A673 (cell line): ENCODE results near the gene CDH4. TPM values are rescaled to one million over a fixed set of nuclear protein-coding genes. Genes with fewer than 3 reads are reported as not detected.

Experiments
- BruUV-seq: library from RNA; stranded (reverse); fragments of 400-500 nt; replicated peaks from 2 replicates; lab custom pipeline; 2021; lab: Mats Ljungman, UMichigan
- CTCF ChIA-PET: fragments of 300-600 bp; sonication (Branson Sonifier 250); formaldehyde crosslinking; loops from one replicate; lab custom pipeline; 2022; ENCODE audit warnings: antibody characterized with exemption; lab: Charles Lee
- POLR2A ChIA-PET: fragments of 300-600 bp; sonication (Branson Sonifier 250); formaldehyde crosslinking; loops from one replicate; lab custom pipeline; 2022; ENCODE audit warnings: antibody characterized with exemption; ENCODE audit not compliant: low non-redundant PET; lab: Charles Lee
- DNase-seq: peaks from one replicate; pipeline ENCODE4 v3.0.0-alpha.2; 2015; ENCODE audit warnings: low spot score
- H3K27ac ChIP-seq: fragments of 200-600 bp; sonication (generic); 2 replicates; pipeline ENCODE4 v1.5.1; 2016; ENCODE audit warnings: mixed run types, low read depth, mild to moderate bottlenecking, mixed read lengths, antibody characterized with exemption, low read length; ENCODE audit not compliant: poor library complexity, severe bottlenecking
- H3K27me3 ChIP-seq: fragments of 200-600 bp; sonication (generic); replicated peaks from 2 replicates; pipeline ENCODE4 v1.6.1; 2017; ENCODE audit warnings: mixed run types, low read depth, mild to moderate bottlenecking, mixed read lengths, antibody characterized with exemption, low read length; ENCODE audit not compliant: insufficient read depth, poor library complexity
- H3K36me3 ChIP-seq: fragments of 200-600 bp; sonication (generic); 2 replicates; pipeline ENCODE4 v1.6.1; 2016; ENCODE audit warnings: mixed run types, mild to moderate bottlenecking, mixed read lengths, antibody characterized with exemption, low read length; ENCODE audit not compliant: insufficient read depth, poor library complexity, severe bottlenecking
- H3K4me1 ChIP-seq: fragments of 200-600 bp; sonication (generic); 2 replicates; pipeline ENCODE4 v1.6.1; 2017; ENCODE audit warnings: mixed run types, mild to moderate bottlenecking, mixed read lengths, antibody characterized with exemption, low read length; ENCODE audit not compliant: insufficient read depth, poor library complexity, severe bottlenecking
- H3K4me3 ChIP-seq: fragments of 200-600 bp; sonication (generic); 2 replicates; pipeline ENCODE4 v1.5.1; 2016; ENCODE audit warnings: low read depth, mixed run types, mild to moderate bottlenecking, mixed read lengths, low read length; ENCODE audit not compliant: poor library complexity, severe bottlenecking
- H3K9me3 ChIP-seq: fragments of 200-600 bp; sonication (generic); 2 replicates; pipeline ENCODE4 v1.6.1; 2016; ENCODE audit warnings: mixed run types, low read depth, mild to moderate bottlenecking, mixed read lengths, antibody characterized with exemption, low read length; ENCODE audit not compliant: poor library complexity, severe bottlenecking
- EZH2 ChIP-seq: fragments of 200-600 bp; sonication (generic); IDR thresholded peaks from 2 replicates; pipeline ENCODE4 v1.6.1; 2017; ENCODE audit warnings: borderline replicate concordance, low read depth, mild to moderate bottlenecking, mixed read lengths, antibody characterized with exemption, low read length; ENCODE audit not compliant: poor library complexity, severe bottlenecking
- intact Hi-C: fragments of 100-400 bp; cut with micrococcal nuclease; formaldehyde crosslinking; loops from one replicate; pipeline ENCODE4 v1.10.0; 2022; ENCODE audit not compliant: unreplicated experiment
- total RNA-seq: library from RNA; stranded (reverse); gene quantifications from 2 replicates; pipeline ENCODE4 v1.2.3, GENCODE V29; 2021
- TF ChIP-seq, protein P1 (sequence below): fragments of 300-800, 200-600 bp; sonication (generic); conservative IDR thresholded peaks from 2 replicates; pipeline ENCODE4 v1.5.1; 2017; ENCODE audit warnings: low read depth, mild to moderate bottlenecking, antibody characterized with exemption, low read length, moderate library complexity, mixed read lengths

CDH4 gene
- total RNA-seq, 1 experiment from 2014 or later: 8.3 TPM

DNA sequence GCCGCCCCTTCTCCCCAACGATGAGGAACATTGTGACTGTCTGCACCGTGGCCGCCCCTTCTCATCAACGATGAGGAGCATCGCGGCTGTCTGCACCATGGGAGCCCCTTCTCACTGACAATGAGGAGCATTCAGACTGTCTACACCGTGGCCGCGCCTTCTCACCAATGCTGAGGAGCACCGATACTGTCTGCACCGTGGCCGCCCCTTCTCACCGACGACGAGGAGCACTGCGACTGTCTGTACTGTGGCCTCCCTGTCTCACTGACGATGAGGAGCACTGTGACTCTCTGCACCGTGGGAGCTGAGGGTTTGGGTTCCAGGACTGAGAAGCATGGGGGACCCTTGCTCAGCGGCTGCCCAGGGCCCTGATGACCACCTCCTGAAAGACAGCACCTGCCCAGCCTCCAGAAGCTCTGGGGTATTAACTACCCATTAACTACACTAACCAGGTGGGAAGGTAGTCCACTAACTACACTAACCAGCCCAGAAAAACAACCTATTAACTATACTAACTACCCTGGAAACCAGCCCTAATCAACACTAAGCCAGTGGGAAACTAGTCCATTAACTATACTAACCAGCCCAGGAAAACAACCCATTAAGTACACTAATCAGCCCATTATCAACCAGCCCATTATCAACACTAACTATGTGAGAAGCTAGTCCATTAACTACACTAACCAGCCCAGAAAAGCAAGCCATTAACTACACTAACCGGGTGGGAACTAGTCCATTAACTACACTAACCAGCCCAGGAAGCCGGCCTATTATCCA lies 696.7 kb downstream of the CDH4 start:
- no TSS peak for BruUV-seq
- intact Hi-C loops: no loop called here
- ChIA-PET CTCF (no interaction called here), POLR2A (no interaction called here)
- no peaks in the 10 kb centered on the region for H3K27me3 ChIP-seq
- H3K27ac ChIP-seq: no peak overlapping the region
- no peak for TF ChIP-seq EZH2
- TF ChIP-seq, protein P1, sequence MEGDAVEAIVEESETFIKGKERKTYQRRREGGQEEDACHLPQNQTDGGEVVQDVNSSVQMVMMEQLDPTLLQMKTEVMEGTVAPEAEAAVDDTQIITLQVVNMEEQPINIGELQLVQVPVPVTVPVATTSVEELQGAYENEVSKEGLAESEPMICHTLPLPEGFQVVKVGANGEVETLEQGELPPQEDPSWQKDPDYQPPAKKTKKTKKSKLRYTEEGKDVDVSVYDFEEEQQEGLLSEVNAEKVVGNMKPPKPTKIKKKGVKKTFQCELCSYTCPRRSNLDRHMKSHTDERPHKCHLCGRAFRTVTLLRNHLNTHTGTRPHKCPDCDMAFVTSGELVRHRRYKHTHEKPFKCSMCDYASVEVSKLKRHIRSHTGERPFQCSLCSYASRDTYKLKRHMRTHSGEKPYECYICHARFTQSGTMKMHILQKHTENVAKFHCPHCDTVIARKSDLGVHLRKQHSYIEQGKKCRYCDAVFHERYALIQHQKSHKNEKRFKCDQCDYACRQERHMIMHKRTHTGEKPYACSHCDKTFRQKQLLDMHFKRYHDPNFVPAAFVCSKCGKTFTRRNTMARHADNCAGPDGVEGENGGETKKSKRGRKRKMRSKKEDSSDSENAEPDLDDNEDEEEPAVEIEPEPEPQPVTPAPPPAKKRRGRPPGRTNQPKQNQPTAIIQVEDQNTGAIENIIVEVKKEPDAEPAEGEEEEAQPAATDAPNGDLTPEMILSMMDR: no peak
- no peaks in the 10 kb centered on the region for H3K4me1 ChIP-seq
- H3K4me3 ChIP-seq: no peak overlapping the region
- H3K36me3 ChIP-seq: no peaks in the 10 kb centered on the region
- DNase-seq: no peak
- H3K9me3 ChIP-seq: no peaks in the 10 kb centered on the region

DNA sequence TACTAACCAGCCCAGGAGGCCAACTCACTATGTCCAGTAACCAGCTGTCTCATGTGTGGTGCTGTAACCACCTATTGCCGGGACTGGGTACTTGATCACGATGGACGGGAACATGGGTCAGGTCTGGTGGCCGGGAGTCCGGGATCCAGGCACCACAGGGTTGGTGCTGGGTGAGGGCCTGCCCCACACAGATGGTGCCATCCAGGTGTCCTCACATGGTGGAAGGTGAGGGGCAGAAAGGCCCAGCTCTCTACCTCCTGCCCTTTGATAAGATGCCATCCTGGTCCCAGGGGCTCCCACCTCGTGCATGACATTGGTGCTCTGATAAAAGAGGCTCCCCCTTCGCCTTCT lies 697.3 kb downstream of the CDH4 start:
- ChIA-PET POLR2A (no interaction called here), CTCF (no interaction called here)
- no peak for DNase-seq
- Histone ChIP-seq H3K4me3 (no peak overlapping the region), H3K36me3 (no peaks in the 10 kb centered on the region), H3K4me1 (no peaks in the 10 kb centered on the region), H3K9me3 (no peaks in the 10 kb centered on the region), H3K27ac (no peak overlapping the region), H3K27me3 (no peaks in the 10 kb centered on the region)
- TF ChIP-seq EZH2: no peak
- TF ChIP-seq, protein P1: no peak
- intact Hi-C loops: no loop called here
- BruUV-seq: no TSS peak

GRCh38 chr20:61949714-61950640 lies 697.9 kb downstream of the CDH4 start:
- no peak overlapping the region for H3K4me3 ChIP-seq
- ChIA-PET CTCF (no interaction called here), POLR2A (no interaction called here)
- no peaks in the 10 kb centered on the region for H3K9me3 ChIP-seq
- TF ChIP-seq, protein P1: no peak
- TF ChIP-seq EZH2: no peak
- H3K4me1 ChIP-seq: no peaks in the 10 kb centered on the region
- no peaks in the 10 kb centered on the region for H3K36me3 ChIP-seq
- BruUV-seq: no TSS peak
- DNase-seq: no peak
- intact Hi-C loops: no loop called here
- no peak overlapping the region for H3K27ac ChIP-seq
- H3K27me3 ChIP-seq: peaks cover 4% of the 10 kb centered on the region
